HEK293 (cell line): ENCODE data around the gene DRC7.

Experiments used
- CTCF ChIA-PET: fragments of 350-600 bp; formaldehyde crosslinking; extraction: SDS; loops from one replicate; lab custom pipeline; 2021; ENCODE audit warnings: antibody characterized with exemption; lab: Yijun Ruan, JAX
- POLR2A ChIA-PET: fragments of 300-600 bp; formaldehyde crosslinking; extraction: SDS; loops from one replicate; lab custom pipeline; 2020; ENCODE audit warnings: antibody characterized with exemption, inconsistent platforms; lab: Yijun Ruan, JAX
- H3K27ac ChIP-seq: fragments of 200-500 bp; sonication (Bioruptor generic); 2 replicates; pipeline ENCODE4 v1.5.1; 2014; ENCODE audit warnings: low read depth, low read length, control low read depth, inconsistent platforms; ENCODE audit errors: extremely low read depth
- H3K36me3 ChIP-seq, 2 experiments: fragments of 200-500 bp in 1 of 2; sonication (Bioruptor generic) in 1 of 2; 1 replicate in 1 of 2; 2 replicates in 1 of 2; pipeline ENCODE4 v1.5.1; 2014 to 2017; ENCODE audit warnings: inconsistent platforms in 2 of 2, low read length in 2 of 2; ENCODE audit not compliant: control insufficient read depth in 2 of 2, insufficient read depth in 1 of 2
- H3K4me1 ChIP-seq: fragments of 200-500 bp; sonication (Bioruptor generic); 2 replicates; pipeline ENCODE4 v1.5.1; 2014; ENCODE audit warnings: mild to moderate bottlenecking, low read length, inconsistent platforms; ENCODE audit not compliant: control insufficient read depth, insufficient read depth
- H3K4me3 ChIP-seq: 2 replicates; pipeline ENCODE4 v1.5.1; 2011; ENCODE audit warnings: low read depth, mild to moderate bottlenecking, control low read depth, low read length, moderate library complexity
- H3K9me3 ChIP-seq: fragments of 200-500 bp; sonication (Bioruptor generic); 2 replicates; pipeline ENCODE4 v1.5.1; 2014; ENCODE audit warnings: low read depth, low read length, inconsistent platforms; ENCODE audit not compliant: control insufficient read depth, insufficient read depth
- GLIS1 ChIP-seq: fragments of 450-650 bp; formaldehyde crosslinking; IDR thresholded peaks from 2 replicates; pipeline ENCODE4 v1.5.1; 2016; ENCODE audit warnings: missing biosample characterization, missing genetic modification characterization
- KLF16 ChIP-seq: fragments of 450-650 bp; formaldehyde crosslinking; IDR thresholded peaks from 2 replicates; pipeline ENCODE4 v1.5.1; 2017; ENCODE audit warnings: missing biosample characterization, missing genetic modification characterization
- ZBTB20 ChIP-seq: fragments of 450-650 bp; formaldehyde crosslinking; IDR thresholded peaks from 2 replicates; pipeline ENCODE4 v1.5.1; 2016; ENCODE audit warnings: missing biosample characterization, missing genetic modification characterization
- ZFP69B ChIP-seq: fragments of 450-650 bp; formaldehyde crosslinking; IDR thresholded peaks from 2 replicates; pipeline ENCODE4 v1.5.1; 2016; ENCODE audit warnings: missing biosample characterization, missing genetic modification characterization
- ZNF10 ChIP-seq: fragments of 450-650 bp; formaldehyde crosslinking; IDR thresholded peaks from 2 replicates; pipeline ENCODE4 v1.5.1; 2017; ENCODE audit warnings: missing biosample characterization, missing genetic modification characterization
- ZNF146 ChIP-seq: fragments of 450-650 bp; formaldehyde crosslinking; IDR thresholded peaks from 2 replicates; pipeline ENCODE4 v1.5.1; 2016; ENCODE audit warnings: missing biosample characterization, missing genetic modification characterization
- ZNF2 ChIP-seq: fragments of 450-650 bp; formaldehyde crosslinking; IDR thresholded peaks from 2 replicates; pipeline ENCODE4 v1.5.1; 2016; ENCODE audit warnings: missing biosample characterization, missing genetic modification characterization
- ZNF24 ChIP-seq: fragments of 450-650 bp; formaldehyde crosslinking; IDR thresholded peaks from 2 replicates; pipeline ENCODE4 v1.5.1; 2016; ENCODE audit warnings: missing biosample characterization, missing genetic modification characterization
- ZNF266 ChIP-seq: fragments of 450-650 bp; formaldehyde crosslinking; IDR thresholded peaks from 2 replicates; pipeline ENCODE4 v1.5.1; 2016; ENCODE audit warnings: missing biosample characterization, missing genetic modification characterization, low read depth
- ZNF335 ChIP-seq: fragments of 450-650 bp; formaldehyde crosslinking; conservative IDR thresholded peaks from 2 replicates; pipeline ENCODE4 v1.5.1; 2016; ENCODE audit warnings: missing biosample characterization, missing genetic modification characterization
- ZNF423 ChIP-seq: fragments of 450-650 bp; formaldehyde crosslinking; IDR thresholded peaks from 2 replicates; pipeline ENCODE4 v1.5.1; 2016; ENCODE audit warnings: missing biosample characterization, missing genetic modification characterization
- ZNF529 ChIP-seq: fragments of 450-650 bp; formaldehyde crosslinking; IDR thresholded peaks from 2 replicates; pipeline ENCODE4 v1.5.1; 2017; ENCODE audit warnings: missing genetic modification characterization, missing biosample characterization; ENCODE audit not compliant: insufficient replicate concordance
- ZNF561 ChIP-seq: fragments of 450-650 bp; IDR thresholded peaks from 2 replicates; pipeline ENCODE4 v1.5.1; 2018; ENCODE audit warnings: missing biosample characterization, missing genetic modification characterization, borderline replicate concordance
- ZNF624 ChIP-seq: fragments of 450-650 bp; formaldehyde crosslinking; IDR thresholded peaks from 2 replicates; pipeline ENCODE4 v1.5.1; 2017; ENCODE audit warnings: missing biosample characterization, missing genetic modification characterization
- ZNF670 ChIP-seq: fragments of 450-650 bp; formaldehyde crosslinking; IDR thresholded peaks from 2 replicates; pipeline ENCODE4 v1.5.1; 2016; ENCODE audit warnings: missing biosample characterization, missing genetic modification characterization, low read depth
- ZNF707 ChIP-seq: fragments of 450-650 bp; formaldehyde crosslinking; IDR thresholded peaks from 2 replicates; pipeline ENCODE4 v1.5.1; 2016; ENCODE audit warnings: missing biosample characterization, missing genetic modification characterization
- TF ChIP-seq, protein P1 (sequence below): fragments of 450-650 bp; formaldehyde crosslinking; IDR thresholded peaks from 2 replicates; pipeline ENCODE4 v1.5.1; 2016; ENCODE audit warnings: missing biosample characterization, missing genetic modification characterization
- TF ChIP-seq, protein P2 (sequence below): fragments of 450-650 bp; formaldehyde crosslinking; IDR thresholded peaks from 2 replicates; pipeline ENCODE4 v1.5.1; 2016; ENCODE audit warnings: missing biosample characterization, missing genetic modification characterization
- TF ChIP-seq, protein P3 (sequence below): fragments of 450-650 bp; formaldehyde crosslinking; IDR thresholded peaks from 2 replicates; pipeline ENCODE4 v1.5.1; 2017; ENCODE audit warnings: missing biosample characterization, missing genetic modification characterization
- TF ChIP-seq, protein P4 (sequence below): fragments of 450-650 bp; formaldehyde crosslinking; IDR thresholded peaks from 2 replicates; pipeline ENCODE4 v1.5.1; 2016; ENCODE audit warnings: missing biosample characterization, missing genetic modification characterization, borderline replicate concordance

DRC7 gene

DNA sequence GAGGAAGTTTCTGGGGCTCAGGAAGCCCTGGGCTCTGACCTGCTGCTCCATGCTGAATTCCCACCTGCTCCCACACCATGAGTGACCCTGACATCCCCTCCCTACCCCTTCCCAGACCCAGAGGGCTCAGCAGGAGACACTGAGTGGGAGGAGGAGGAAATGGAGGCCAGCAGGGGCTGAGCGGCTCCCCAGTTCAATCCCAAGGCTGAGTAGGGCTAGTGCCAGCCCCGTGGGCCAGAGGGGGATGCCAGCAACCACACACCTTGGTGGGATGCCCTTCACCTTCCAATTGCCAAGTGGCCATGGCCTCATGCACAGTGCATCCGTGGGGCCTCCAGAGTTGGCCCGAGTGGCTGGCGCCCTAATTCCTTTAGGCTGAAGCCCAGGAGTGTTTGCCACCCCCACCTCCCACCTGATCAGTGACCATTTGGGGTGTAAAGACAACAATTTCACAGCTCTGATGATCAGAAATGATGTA is 27.5 kb upstream of the DRC7 start:
- TF ChIP-seq ZNF529 (tag by site-specific recombination), result no peak
- TF ChIP-seq, protein P1, sequence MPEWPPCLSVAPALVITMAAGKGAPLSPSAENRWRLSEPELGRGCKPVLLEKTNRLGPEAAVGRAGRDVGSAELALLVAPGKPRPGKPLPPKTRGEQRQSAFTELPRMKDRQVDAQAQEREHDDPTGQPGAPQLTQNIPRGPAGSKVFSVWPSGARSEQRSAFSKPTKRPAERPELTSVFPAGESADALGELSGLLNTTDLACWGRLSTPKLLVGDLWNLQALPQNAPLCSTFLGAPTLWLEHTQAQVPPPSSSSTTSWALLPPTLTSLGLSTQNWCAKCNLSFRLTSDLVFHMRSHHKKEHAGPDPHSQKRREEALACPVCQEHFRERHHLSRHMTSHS, result no peak
- TF ChIP-seq ZNF2 (tag by site-specific recombination), result no peak
- no peak for TF ChIP-seq ZNF266 (tag by site-specific recombination)
- TF ChIP-seq, protein P2, sequence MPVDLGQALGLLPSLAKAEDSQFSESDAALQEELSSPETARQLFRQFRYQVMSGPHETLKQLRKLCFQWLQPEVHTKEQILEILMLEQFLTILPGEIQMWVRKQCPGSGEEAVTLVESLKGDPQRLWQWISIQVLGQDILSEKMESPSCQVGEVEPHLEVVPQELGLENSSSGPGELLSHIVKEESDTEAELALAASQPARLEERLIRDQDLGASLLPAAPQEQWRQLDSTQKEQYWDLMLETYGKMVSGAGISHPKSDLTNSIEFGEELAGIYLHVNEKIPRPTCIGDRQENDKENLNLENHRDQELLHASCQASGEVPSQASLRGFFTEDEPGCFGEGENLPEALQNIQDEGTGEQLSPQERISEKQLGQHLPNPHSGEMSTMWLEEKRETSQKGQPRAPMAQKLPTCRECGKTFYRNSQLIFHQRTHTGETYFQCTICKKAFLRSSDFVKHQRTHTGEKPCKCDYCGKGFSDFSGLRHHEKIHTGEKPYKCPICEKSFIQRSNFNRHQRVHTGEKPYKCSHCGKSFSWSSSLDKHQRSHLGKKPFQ (tag by site-specific recombination), result no peak
- no peak for TF ChIP-seq ZBTB20 (tag by site-specific recombination)
- no peak for TF ChIP-seq ZNF10
- no peak for TF ChIP-seq ZNF707 (tag by site-specific recombination)
- no peak for TF ChIP-seq ZNF423 (tag by site-specific recombination)
- TF ChIP-seq ZFP69B, result no peak
- no peak for TF ChIP-seq ZNF24
- TF ChIP-seq GLIS1 (tag by site-specific recombination), result no peak
- TF ChIP-seq ZNF146, result no peak
- TF ChIP-seq, protein P3, sequence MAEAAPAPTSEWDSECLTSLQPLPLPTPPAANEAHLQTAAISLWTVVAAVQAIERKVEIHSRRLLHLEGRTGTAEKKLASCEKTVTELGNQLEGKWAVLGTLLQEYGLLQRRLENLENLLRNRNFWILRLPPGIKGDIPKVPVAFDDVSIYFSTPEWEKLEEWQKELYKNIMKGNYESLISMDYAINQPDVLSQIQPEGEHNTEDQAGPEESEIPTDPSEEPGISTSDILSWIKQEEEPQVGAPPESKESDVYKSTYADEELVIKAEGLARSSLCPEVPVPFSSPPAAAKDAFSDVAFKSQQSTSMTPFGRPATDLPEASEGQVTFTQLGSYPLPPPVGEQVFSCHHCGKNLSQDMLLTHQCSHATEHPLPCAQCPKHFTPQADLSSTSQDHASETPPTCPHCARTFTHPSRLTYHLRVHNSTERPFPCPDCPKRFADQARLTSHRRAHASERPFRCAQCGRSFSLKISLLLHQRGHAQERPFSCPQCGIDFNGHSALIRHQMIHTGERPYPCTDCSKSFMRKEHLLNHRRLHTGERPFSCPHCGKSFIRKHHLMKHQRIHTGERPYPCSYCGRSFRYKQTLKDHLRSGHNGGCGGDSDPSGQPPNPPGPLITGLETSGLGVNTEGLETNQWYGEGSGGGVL (tag by site-specific recombination), result no peak
- no peak for TF ChIP-seq ZNF335 (tag by site-specific recombination)
- TF ChIP-seq, protein P4, sequence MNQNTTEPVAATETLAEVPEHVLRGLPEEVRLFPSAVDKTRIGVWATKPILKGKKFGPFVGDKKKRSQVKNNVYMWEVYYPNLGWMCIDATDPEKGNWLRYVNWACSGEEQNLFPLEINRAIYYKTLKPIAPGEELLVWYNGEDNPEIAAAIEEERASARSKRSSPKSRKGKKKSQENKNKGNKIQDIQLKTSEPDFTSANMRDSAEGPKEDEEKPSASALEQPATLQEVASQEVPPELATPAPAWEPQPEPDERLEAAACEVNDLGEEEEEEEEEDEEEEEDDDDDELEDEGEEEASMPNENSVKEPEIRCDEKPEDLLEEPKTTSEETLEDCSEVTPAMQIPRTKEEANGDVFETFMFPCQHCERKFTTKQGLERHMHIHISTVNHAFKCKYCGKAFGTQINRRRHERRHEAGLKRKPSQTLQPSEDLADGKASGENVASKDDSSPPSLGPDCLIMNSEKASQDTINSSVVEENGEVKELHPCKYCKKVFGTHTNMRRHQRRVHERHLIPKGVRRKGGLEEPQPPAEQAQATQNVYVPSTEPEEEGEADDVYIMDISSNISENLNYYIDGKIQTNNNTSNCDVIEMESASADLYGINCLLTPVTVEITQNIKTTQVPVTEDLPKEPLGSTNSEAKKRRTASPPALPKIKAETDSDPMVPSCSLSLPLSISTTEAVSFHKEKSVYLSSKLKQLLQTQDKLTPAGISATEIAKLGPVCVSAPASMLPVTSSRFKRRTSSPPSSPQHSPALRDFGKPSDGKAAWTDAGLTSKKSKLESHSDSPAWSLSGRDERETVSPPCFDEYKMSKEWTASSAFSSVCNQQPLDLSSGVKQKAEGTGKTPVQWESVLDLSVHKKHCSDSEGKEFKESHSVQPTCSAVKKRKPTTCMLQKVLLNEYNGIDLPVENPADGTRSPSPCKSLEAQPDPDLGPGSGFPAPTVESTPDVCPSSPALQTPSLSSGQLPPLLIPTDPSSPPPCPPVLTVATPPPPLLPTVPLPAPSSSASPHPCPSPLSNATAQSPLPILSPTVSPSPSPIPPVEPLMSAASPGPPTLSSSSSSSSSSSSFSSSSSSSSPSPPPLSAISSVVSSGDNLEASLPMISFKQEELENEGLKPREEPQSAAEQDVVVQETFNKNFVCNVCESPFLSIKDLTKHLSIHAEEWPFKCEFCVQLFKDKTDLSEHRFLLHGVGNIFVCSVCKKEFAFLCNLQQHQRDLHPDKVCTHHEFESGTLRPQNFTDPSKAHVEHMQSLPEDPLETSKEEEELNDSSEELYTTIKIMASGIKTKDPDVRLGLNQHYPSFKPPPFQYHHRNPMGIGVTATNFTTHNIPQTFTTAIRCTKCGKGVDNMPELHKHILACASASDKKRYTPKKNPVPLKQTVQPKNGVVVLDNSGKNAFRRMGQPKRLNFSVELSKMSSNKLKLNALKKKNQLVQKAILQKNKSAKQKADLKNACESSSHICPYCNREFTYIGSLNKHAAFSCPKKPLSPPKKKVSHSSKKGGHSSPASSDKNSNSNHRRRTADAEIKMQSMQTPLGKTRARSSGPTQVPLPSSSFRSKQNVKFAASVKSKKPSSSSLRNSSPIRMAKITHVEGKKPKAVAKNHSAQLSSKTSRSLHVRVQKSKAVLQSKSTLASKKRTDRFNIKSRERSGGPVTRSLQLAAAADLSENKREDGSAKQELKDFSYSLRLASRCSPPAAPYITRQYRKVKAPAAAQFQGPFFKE (tag by site-specific recombination), result no peak
- TF ChIP-seq ZNF561 (tag by site-specific recombination), result no peak
- TF ChIP-seq KLF16 (tag by site-specific recombination), result no peak
- TF ChIP-seq ZNF624, result no peak
- no peak for TF ChIP-seq ZNF670 (tag by site-specific recombination)
- TF ChIP-seq, all 188 proteins: peak for 0
- POLR2A ChIA-PET, result no interaction called here
- H3K4me3 ChIP-seq, result no peak overlapping the region

More for the DNA sequence above, 27.5 kb upstream of the DRC7 start:
- CTCF ChIA-PET, result interaction anchor here (0.6 to 1.6 kb wide), 4 partner anchors 9 to 76 kb away, joined by 3 to 9 read pairs (median 4); no protein-coding TSS in a partner anchor
- H3K4me1 ChIP-seq, result no peaks in the 10 kb centered on the region
- no peaks in the 10 kb centered on the region for H3K36me3 ChIP-seq
- no peak overlapping the region for H3K27ac ChIP-seq
- no peaks in the 10 kb centered on the region for H3K9me3 ChIP-seq
